Neural cell (in vitro differentiated cells): Measurements from ENCODE around the gene GALK2.

Experiments used
- CTCF ChIP-seq: fragments of 450-650 bp; IDR thresholded peaks from 2 replicates; pipeline ENCODE4 v1.5.1; 2014; ENCODE audit warnings: antibody characterized with exemption, mild to moderate bottlenecking, moderate library complexity; ENCODE audit not compliant: poor library complexity, severe bottlenecking
- EP300 ChIP-seq: fragments of 450-650 bp; conservative IDR thresholded peaks from 2 replicates; pipeline ENCODE4 v1.6.1; 2014; ENCODE audit warnings: antibody characterized with exemption, mild to moderate bottlenecking, moderate library complexity; ENCODE audit not compliant: poor library complexity, severe bottlenecking
- EZH2 ChIP-seq: fragments of 200-600, 300-800 bp; shearing (Covaris generic), sonication (generic); IDR thresholded peaks from 2 replicates; pipeline ENCODE4 v1.6.1; 2014; ENCODE audit warnings: antibody characterized with exemption, low read length, borderline replicate concordance, mild to moderate bottlenecking; ENCODE audit not compliant: insufficient read depth, poor library complexity, severe bottlenecking
- MXI1 ChIP-seq: fragments of 450-650 bp; conservative IDR thresholded peaks from 2 replicates; pipeline ENCODE4 v1.6.1; 2014; ENCODE audit warnings: antibody characterized with exemption, mild to moderate bottlenecking; ENCODE audit not compliant: poor library complexity, severe bottlenecking
- POLR2AphosphoS5 ChIP-seq: IDR thresholded peaks from 2 replicates; pipeline ENCODE4 v1.6.1; 2012
- RAD21 ChIP-seq: fragments of 450-650 bp; conservative IDR thresholded peaks from 2 replicates; pipeline ENCODE4 v1.6.1; 2014; ENCODE audit warnings: antibody characterized with exemption, mild to moderate bottlenecking, moderate library complexity
- REST ChIP-seq: IDR thresholded peaks from 2 replicates; pipeline ENCODE4 v1.6.1; 2012; ENCODE audit warnings: borderline replicate concordance
- SMC3 ChIP-seq: fragments of 450-650 bp; conservative IDR thresholded peaks from 2 replicates; pipeline ENCODE4 v1.6.1; 2014; ENCODE audit warnings: antibody characterized with exemption, mild to moderate bottlenecking, moderate library complexity; ENCODE audit not compliant: poor library complexity
- TAF1 ChIP-seq: IDR thresholded peaks from 2 replicates; pipeline ENCODE4 v1.6.1; 2012; ENCODE audit warnings: low read depth

- TF ChIP-seq EZH2, result no peak
- no peak for TF ChIP-seq CTCF
- no peak for TF ChIP-seq MXI1
- TF ChIP-seq POLR2AphosphoS5, result no peak
- no peak for TF ChIP-seq RAD21
- no peak for TF ChIP-seq REST
- no peak for TF ChIP-seq TAF1
- TF ChIP-seq EP300, result no peak
- TF ChIP-seq SMC3, result no peak
Measured at GRCh38 chr15:49131403-49131802, 38.6 kb upstream of the GALK2 start.
